HEK293 (cell line): ENCODE measurements around the gene PRRG4.
"Not testable (repeated sequence)": the region's sequence is repeated elsewhere in the genome, so short reads cannot be mapped to it uniquely, and the experiment has no call there.

Source experiments
- CTCF ChIA-PET: fragments of 350-600 bp; formaldehyde crosslinking; extraction: SDS; loops from one replicate; lab custom pipeline; 2021; ENCODE audit warnings: antibody characterized with exemption; lab: Yijun Ruan, JAX
- POLR2A ChIA-PET: fragments of 300-600 bp; formaldehyde crosslinking; extraction: SDS; loops from one replicate; lab custom pipeline; 2020; ENCODE audit warnings: antibody characterized with exemption, inconsistent platforms; lab: Yijun Ruan, JAX
- H3K27ac ChIP-seq: fragments of 200-500 bp; sonication (Bioruptor generic); 2 replicates; pipeline ENCODE4 v1.5.1; 2014; ENCODE audit warnings: low read depth, low read length, control low read depth, inconsistent platforms; ENCODE audit errors: extremely low read depth
- H3K36me3 ChIP-seq, 2 experiments: fragments of 200-500 bp in 1 of 2; sonication (Bioruptor generic) in 1 of 2; 1 replicate in 1 of 2; 2 replicates in 1 of 2; pipeline ENCODE4 v1.5.1; 2014 to 2017; ENCODE audit warnings: inconsistent platforms in 2 of 2, low read length in 2 of 2; ENCODE audit not compliant: control insufficient read depth in 2 of 2, insufficient read depth in 1 of 2
- H3K4me1 ChIP-seq: fragments of 200-500 bp; sonication (Bioruptor generic); 2 replicates; pipeline ENCODE4 v1.5.1; 2014; ENCODE audit warnings: mild to moderate bottlenecking, low read length, inconsistent platforms; ENCODE audit not compliant: control insufficient read depth, insufficient read depth
- H3K4me3 ChIP-seq: 2 replicates; pipeline ENCODE4 v1.5.1; 2011; ENCODE audit warnings: low read depth, mild to moderate bottlenecking, control low read depth, low read length, moderate library complexity
- H3K9me3 ChIP-seq: fragments of 200-500 bp; sonication (Bioruptor generic); 2 replicates; pipeline ENCODE4 v1.5.1; 2014; ENCODE audit warnings: low read depth, low read length, inconsistent platforms; ENCODE audit not compliant: control insufficient read depth, insufficient read depth
- IKZF3 ChIP-seq: fragments of 450-650 bp; IDR thresholded peaks from 2 replicates; pipeline ENCODE4 v1.5.0; 2018; ENCODE audit warnings: missing biosample characterization, mild to moderate bottlenecking, missing genetic modification characterization, moderate library complexity
- INSM2 ChIP-seq: fragments of 450-650 bp; formaldehyde crosslinking; IDR thresholded peaks from 2 replicates; pipeline ENCODE4 v1.5.1; 2016; ENCODE audit warnings: missing biosample characterization, missing genetic modification characterization
- KLF17 ChIP-seq: fragments of 450-650 bp; formaldehyde crosslinking; IDR thresholded peaks from 2 replicates; pipeline ENCODE4 v1.5.1; 2016; ENCODE audit warnings: missing biosample characterization, missing genetic modification characterization
- PATZ1 ChIP-seq: fragments of 450-650 bp; formaldehyde crosslinking; IDR thresholded peaks from 2 replicates; pipeline ENCODE4 v1.5.1; 2016; ENCODE audit warnings: missing biosample characterization, missing genetic modification characterization
- RBAK ChIP-seq: fragments of 450-650 bp; formaldehyde crosslinking; IDR thresholded peaks from 2 replicates; pipeline ENCODE4 v1.5.1; 2016; ENCODE audit warnings: missing biosample characterization, missing genetic modification characterization
- REPIN1 ChIP-seq: fragments of 450-650 bp; formaldehyde crosslinking; IDR thresholded peaks from 2 replicates; pipeline ENCODE4 v1.5.1; 2017; ENCODE audit warnings: missing biosample characterization, missing genetic modification characterization, low read depth
- SCRT1 ChIP-seq: fragments of 450-650 bp; formaldehyde crosslinking; IDR thresholded peaks from 2 replicates; pipeline ENCODE4 v1.5.1; 2016; ENCODE audit warnings: missing biosample characterization, missing genetic modification characterization, borderline replicate concordance
- SCRT2 ChIP-seq: fragments of 450-650 bp; formaldehyde crosslinking; IDR thresholded peaks from 2 replicates; pipeline ENCODE4 v1.5.1; 2016; ENCODE audit warnings: missing biosample characterization, missing genetic modification characterization
- SP3 ChIP-seq: fragments of 450-650 bp; formaldehyde crosslinking; IDR thresholded peaks from 2 replicates; pipeline ENCODE4 v1.5.1; 2016; ENCODE audit warnings: missing biosample characterization, missing genetic modification characterization
- ZBTB17 ChIP-seq: fragments of 450-650 bp; formaldehyde crosslinking; IDR thresholded peaks from 2 replicates; pipeline ENCODE4 v1.5.1; 2016; ENCODE audit warnings: missing biosample characterization, missing genetic modification characterization
- ZBTB20 ChIP-seq: fragments of 450-650 bp; formaldehyde crosslinking; IDR thresholded peaks from 2 replicates; pipeline ENCODE4 v1.5.1; 2016; ENCODE audit warnings: missing biosample characterization, missing genetic modification characterization
- ZBTB8A ChIP-seq: fragments of 450-650 bp; formaldehyde crosslinking; IDR thresholded peaks from 2 replicates; pipeline ENCODE4 v1.5.1; 2016; ENCODE audit warnings: missing biosample characterization, missing genetic modification characterization
- ZFP37 ChIP-seq: fragments of 450-650 bp; formaldehyde crosslinking; IDR thresholded peaks from 2 replicates; pipeline ENCODE4 v1.5.1; 2016; ENCODE audit warnings: missing biosample characterization, missing genetic modification characterization
- ZIC2 ChIP-seq: fragments of 450-650 bp; formaldehyde crosslinking; IDR thresholded peaks from 2 replicates; pipeline ENCODE4 v1.5.1; 2016; ENCODE audit warnings: missing biosample characterization, missing genetic modification characterization
- ZNF121 ChIP-seq: fragments of 450-650 bp; formaldehyde crosslinking; IDR thresholded peaks from 2 replicates; pipeline ENCODE4 v1.5.1; 2016; ENCODE audit warnings: missing biosample characterization, missing genetic modification characterization
- ZNF24 ChIP-seq: fragments of 450-650 bp; formaldehyde crosslinking; IDR thresholded peaks from 2 replicates; pipeline ENCODE4 v1.5.1; 2016; ENCODE audit warnings: missing biosample characterization, missing genetic modification characterization
- ZNF600 ChIP-seq: fragments of 450-650 bp; formaldehyde crosslinking; IDR thresholded peaks from 2 replicates; pipeline ENCODE4 v1.5.1; 2016; ENCODE audit warnings: missing biosample characterization, missing genetic modification characterization
- ZNF777 ChIP-seq: fragments of 450-650 bp; formaldehyde crosslinking; IDR thresholded peaks from 2 replicates; pipeline ENCODE4 v1.5.1; 2017; ENCODE audit warnings: missing biosample characterization, missing genetic modification characterization, borderline replicate concordance
- ZSCAN30 ChIP-seq: fragments of 450-650 bp; IDR thresholded peaks from 2 replicates; pipeline ENCODE4 v1.5.1; 2018; ENCODE audit warnings: missing biosample characterization, mild to moderate bottlenecking, missing genetic modification characterization, moderate library complexity
- TF ChIP-seq, protein P1 (sequence below): fragments of 450-650 bp; formaldehyde crosslinking; IDR thresholded peaks from 2 replicates; pipeline ENCODE4 v1.5.1; 2017; ENCODE audit warnings: missing biosample characterization, mild to moderate bottlenecking, missing genetic modification characterization, moderate library complexity

The PRRG4 gene

DNA sequence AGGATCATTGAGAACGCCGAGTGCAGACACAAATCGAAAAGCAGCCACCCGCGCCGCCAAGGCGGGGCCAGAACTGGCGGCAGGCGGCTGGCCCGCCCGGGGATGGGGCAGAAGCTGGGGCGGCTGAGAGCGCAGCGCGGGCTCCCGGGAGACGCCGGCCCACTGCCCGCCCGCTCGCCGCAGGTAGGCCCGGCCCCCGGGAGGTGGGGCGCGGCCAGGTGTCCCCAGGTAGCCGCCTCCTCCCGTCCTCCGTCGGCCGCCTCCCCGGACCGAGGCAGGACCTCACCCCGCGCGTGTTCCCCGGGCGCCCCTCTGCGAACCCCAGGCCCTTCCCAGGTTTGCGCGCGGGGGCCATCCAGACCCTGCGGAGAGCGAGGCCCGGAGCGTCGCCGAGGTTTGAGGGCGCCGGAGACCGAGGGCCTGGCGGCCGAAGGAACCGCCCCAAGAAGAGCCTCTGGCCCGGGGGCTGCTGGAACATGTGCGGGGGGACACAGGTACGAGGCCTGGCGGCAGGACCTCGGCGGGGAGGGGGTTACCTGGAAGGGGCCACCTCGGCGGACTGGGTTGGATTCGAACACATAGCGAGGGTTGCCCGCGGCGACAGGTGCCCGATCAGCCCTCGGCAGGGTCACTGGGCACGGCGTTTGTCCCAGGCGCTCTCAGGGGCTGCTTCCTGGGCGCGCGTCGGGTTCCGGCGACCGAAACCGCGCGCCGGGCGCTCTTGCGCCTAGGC, at the start of gene PRRG4 (continued):
- no peak for TF ChIP-seq INSM2 (tag by site-specific recombination)
- 0 out of 2 replicates have a peak, but pooled peaks have one; percentile 21 for TF ChIP-seq ZFP37 (tag by site-specific recombination)
- TF ChIP-seq PATZ1 (tag by site-specific recombination): peak; percentile 67
- TF ChIP-seq ZNF24: 0 out of 2 replicates have a peak, but pooled peaks have one; percentile 32
- TF ChIP-seq ZBTB20 (tag by site-specific recombination): peak; percentile 76; the same call in 1 of the 2 replicates
- TF ChIP-seq ZNF600 (tag by site-specific recombination): peak; percentile 55
- TF ChIP-seq SCRT1 (tag by site-specific recombination): peak; percentile 63; the same call in 1 of the 2 replicates
- no peak for TF ChIP-seq RBAK (tag by site-specific recombination)
- no peak for TF ChIP-seq ZBTB17 (tag by site-specific recombination)
- peak; percentile 49; the same call in 1 of the 2 replicates for TF ChIP-seq ZSCAN30 (tag by site-specific recombination)
- peak; percentile 84 for TF ChIP-seq ZIC2 (tag by site-specific recombination)
- peak; percentile 97 for TF ChIP-seq ZBTB8A (tag by site-specific recombination)
- peak; percentile 29; the same call in 1 of the 2 replicates for TF ChIP-seq SP3 (tag by site-specific recombination)
- peak; percentile 9; the same call in 1 of the 2 replicates for TF ChIP-seq KLF17
- TF ChIP-seq SCRT2 (tag by site-specific recombination): peak; percentile 94
- peak; percentile 51; the same call in 1 of the 2 replicates for TF ChIP-seq ZNF777
- TF ChIP-seq REPIN1 (tag by site-specific recombination): no peak
- TF ChIP-seq, protein P1, sequence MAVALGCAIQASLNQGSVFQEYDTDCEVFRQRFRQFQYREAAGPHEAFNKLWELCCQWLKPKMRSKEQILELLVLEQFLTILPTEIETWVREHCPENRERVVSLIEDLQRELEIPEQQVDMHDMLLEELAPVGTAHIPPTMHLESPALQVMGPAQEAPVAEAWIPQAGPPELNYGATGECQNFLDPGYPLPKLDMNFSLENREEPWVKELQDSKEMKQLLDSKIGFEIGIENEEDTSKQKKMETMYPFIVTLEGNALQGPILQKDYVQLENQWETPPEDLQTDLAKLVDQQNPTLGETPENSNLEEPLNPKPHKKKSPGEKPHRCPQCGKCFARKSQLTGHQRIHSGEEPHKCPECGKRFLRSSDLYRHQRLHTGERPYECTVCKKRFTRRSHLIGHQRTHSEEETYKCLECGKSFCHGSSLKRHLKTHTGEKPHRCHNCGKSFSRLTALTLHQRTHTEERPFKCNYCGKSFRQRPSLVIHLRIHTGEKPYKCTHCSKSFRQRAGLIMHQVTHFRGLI (tag by site-specific recombination): no peak
- TF ChIP-seq IKZF3 (tag by site-specific recombination): no peak

GRCh38 chr11:32780839-32781238, 48.9 kb upstream of the PRRG4 start:
- H3K9me3 ChIP-seq, H3K4me1 ChIP-seq, POLR2A ChIA-PET, H3K4me3 ChIP-seq, H3K36me3 ChIP-seq, H3K27ac ChIP-seq: not testable (repeated sequence)
- CTCF ChIA-PET: interaction anchor here (0.8 kb wide), 1 partner anchor 10 kb away, joined by 3 read pairs; no protein-coding TSS in a partner anchor
- peak; percentile 70 for TF ChIP-seq ZNF121 (tag by site-specific recombination)
- TF ChIP-seq, all 188 proteins: peak for 1; not testable (repeated sequence) for 187
